Kidney capillary endothelial cell (primary cell): ENCODE results near the gene CSH1.
"Not testable (repeated sequence)": the region's sequence is repeated elsewhere in the genome, so short reads cannot be mapped to it uniquely, and the experiment has no call there.

Experiments used
- DNase-seq: peaks from one replicate; pipeline ENCODE4 v3.0.0-alpha.2; 2018; ENCODE audit warnings: low spot score

Gene CSH1

DNA sequence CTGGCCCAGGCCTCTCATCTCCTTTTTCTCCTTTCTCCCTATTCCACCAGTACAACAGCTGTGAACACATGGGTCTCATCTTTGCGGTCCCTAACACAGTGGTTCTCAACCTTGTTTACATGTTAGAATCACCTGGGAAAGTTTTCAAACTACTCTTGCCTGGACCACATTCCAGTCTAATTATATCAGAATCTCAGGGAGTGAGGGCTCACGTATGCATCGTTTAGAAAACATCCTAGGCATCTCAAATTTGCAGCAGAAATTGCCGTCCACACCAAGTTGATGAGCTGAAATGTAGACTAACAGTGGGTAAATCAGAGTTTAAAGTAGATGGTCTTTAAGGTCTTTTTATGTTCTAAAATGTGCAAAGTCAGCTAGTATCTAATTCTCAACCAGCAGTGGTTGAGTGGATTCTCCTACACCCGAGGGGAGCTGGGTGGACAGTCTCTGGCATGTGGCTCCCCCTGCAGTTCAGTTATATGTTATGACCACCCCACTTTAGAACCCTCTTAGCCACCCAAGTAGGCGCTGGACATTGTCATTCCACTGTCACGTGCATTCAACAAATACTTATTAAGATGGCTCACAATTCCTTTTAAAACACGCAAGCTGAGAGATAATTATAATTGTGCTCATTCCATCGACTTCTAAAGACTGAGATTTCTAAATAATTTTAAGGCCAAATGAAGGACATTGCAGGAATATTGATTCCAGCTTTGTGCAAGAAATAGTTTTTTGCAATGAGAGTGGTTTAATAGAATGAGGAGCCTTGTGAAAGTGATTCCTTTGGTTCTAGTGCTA, 26.7 kb downstream of the CSH1 start:
- not testable (repeated sequence) for DNase-seq

DNA sequence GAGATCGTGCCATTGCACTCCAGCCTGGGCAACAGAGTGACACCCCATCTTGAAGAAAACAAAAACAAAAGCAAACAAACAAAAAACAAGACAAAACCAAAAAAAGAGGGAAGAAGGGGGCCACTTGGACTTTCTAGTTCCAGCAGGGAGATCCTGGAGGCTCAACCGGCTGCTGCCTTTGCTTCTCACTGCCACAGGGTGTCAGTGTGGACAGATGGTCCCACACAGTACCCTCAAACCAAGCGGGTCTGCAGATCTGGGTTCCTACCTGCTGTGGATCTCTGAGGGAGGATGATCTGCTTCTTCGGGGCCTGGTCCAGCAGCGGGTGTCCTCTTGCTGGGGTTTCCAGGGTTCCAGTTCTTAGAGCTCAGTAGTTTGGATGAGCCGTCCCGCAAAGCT, 29.7 kb downstream of the CSH1 start:
- not testable (repeated sequence) for DNase-seq

DNA sequence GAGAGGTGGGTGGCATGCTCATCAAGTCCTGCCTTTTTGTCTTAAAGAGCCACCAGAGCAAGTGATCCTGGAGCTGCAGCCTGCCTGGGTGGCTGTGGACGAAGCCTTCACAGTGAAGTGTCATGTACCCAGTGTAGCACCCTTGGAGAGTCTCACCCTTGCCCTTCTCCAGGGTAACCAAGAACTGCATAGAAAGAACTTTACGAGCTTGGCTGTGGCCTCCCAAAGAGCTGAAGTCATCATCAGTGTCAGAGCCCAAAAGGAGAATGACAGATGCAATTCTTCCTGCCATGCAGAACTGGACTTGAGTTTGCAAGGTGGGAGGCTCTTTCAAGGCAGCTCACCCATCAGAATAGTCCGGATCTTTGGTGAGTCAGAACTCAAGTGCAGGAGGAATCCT, 37.1 kb downstream of the CSH1 start:
- no peak for DNase-seq

DNA sequence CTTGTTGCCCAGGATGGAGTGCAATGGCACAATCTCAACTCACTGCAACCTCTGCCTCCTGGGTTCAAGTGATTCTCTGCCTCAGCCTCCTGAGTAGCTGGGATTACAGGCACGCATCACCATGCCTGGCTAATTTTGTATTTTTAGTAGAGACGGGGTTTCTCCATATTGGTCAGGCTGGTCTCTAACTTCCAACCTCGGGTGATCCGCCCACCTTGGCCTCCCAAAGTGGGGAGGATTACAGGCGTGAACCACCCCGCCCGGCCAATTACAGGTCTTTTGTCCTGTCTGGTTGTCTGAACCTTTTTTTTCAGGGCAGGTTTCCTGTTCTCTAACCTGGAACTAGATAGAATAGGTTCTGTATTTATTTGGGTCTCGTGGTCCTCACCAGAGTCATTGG, 39.9 kb downstream of the CSH1 start:
- not testable (repeated sequence) for DNase-seq

DNA sequence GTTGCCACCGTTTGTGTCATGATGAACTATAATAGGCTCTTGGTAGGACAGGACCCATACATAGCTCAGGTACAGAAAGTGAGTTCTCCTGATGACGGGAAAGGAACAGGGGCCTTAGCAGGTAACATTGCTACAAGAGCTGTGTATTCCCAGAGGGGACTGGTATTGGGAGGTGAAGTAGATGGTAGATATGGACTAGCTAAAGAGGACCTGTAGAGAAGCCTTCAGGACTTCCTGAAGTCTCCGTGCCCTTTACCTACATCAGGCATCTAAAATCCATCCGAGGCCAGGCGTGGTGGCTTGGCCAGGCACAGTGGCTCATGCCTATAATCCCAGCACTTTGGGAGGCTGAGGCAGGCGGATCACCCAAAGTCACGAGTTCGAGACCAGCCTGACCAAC, 41.2 kb downstream of the CSH1 start:
- no peak for DNase-seq

DNA sequence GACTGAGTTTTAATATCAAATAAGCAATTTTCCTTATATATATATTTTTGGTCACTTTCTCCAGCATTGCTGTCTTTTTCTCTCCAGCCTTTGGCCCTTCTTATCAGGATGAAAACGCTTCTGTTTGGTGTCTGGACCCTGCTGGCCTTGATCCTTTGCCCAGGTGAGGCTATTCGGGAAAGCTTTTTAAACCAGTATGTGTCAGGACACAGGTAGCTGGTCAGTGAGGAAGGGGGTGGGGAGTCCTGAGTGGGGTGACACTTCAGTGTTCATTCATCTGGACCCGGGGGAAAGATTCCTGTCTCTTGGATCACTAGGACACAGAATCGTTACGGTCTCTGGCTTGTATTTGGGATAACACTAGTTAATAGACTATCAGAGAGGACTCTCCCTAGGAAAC, 41.7 kb downstream of the CSH1 start:
- DNase-seq, result no peak

DNA sequence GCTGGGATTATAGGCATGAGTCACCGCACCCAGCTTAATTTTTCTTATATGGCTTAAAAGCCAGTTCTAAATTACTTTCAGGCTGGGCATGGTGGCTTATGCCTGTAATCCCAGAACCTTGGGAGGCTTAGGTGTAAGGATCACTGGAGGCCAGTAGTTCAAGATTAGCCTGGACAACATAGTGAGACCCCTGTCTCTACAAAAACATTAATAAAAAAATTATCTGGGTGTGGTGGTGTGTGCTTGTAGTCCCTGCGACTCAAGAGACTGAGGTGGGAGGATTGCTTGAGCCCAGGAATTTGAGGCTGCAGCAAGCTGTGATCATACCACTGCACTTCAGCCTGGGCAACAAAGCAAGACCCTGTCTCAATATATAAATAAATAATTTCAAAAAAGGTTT, 43.1 kb downstream of the CSH1 start:
- DNase-seq, result no peak

DNA sequence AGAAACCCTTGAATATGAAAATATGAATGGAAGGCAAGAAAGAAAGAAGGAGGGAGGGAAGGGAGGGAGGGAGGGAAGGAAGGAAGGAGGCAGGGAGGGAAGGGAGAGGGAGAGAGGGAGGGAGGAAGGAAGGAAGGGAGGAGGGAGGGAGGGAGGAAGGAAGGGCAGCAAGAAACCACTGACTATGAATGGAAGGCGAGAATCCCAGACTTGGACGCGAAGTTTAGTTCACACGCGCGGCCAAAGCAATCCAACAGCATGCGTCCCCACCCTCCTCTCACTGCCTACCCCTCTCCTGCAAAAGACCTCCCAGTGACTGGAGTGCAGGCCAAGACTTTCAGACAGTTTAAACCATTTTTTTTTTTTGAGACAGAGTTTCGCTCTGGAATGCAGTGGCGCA, 46.0 kb downstream of the CSH1 start:
- DNase-seq, result no peak

DNA sequence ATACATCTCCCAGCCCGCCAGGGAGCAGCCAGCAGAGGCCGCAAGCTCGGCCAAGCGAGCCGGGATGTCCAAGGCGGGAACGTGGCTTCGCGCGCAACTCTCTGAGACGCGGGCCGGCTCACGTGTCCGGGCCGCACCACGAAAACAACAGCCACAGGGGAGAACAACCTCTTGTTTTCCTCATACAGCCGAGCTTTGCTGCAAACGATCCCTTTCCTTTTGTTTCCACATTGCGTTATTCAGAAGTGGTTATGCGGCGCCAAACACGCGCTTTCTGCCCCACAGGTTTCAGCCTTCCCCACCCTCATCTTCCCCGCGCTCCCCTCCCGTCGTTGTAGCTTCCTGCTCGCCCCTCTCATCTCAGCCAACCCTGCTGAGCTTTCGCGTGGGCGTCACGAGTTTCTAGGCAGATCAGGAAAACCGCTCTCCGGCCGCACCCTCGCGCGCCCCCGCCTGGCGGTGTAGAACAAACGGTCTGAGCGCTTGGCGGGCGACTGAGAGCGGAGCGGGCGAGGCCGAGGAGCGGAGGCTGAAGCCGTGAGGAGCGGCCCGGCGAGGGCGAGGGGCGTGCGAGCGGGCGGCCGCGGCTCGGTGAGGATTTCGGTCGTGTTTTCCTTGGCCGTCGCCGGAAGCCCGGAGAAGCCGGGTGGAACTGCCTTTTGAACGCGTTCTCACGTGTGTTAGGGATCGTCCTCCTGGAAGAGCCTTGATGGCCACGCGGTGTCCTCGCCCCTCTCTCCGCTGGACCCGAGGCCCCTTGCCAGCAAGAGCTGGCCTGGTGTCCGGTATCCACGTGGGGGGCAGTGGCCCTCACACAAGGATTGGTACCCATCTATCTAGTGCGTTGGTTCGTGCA, 47.3 kb downstream of the CSH1 start:
- DNase-seq, result peak; percentile 84

DNA sequence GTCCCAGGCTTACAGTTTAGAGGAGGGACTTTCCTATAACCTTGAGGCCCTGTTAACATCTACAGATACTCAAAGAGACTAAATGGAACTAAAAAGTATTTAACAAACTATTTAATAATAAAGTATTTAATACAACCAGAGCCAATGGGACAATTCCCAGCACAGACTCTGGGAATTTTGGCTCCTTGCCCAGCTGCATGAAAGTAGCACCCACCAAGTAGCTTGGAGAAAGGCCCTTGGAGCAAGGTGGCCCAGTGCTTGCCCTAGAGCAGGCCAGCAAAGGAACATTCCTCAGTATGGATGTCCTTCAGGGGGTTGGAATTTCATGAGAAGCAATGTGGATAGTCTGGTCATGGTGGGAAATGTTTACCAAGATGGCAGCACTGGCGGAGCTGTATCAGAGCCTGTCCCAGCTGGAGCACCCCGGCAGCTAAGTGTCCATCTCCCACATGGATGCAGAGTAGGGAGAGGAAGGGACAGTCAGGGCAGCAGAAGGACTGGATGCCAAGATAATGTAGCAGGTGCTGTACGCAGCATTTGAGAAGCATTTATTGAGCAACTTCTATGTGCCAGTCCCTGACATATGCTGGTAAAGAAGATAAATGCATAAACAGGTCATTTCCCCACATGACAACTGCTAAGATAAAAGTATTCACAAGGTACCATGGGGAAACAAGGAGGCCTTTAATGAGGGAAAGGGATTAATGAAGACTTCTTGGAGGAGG, 48.7 kb downstream of the CSH1 start:
- no peak for DNase-seq

DNA sequence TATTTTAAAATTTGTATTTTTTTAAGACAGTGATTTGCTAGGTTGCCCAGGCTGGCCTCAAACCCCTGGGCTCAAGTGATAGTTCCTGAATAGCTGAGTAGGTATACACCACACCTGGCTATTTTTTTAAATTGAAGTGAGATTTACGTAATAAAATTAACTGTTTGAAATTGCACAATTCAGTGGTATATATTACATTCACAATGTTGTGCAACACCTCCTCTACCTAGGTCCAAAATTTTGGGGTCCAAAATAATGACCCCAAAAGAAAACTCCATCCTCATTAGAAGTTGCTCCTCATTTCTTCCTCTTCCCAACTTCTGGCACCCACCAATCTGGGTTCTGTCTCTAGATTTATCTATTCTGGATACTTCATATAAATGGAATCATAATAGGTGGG, 50.9 kb downstream of the CSH1 start:
- no peak for DNase-seq
